GM04503 (cell line): ENCODE results near the gene PSORS1C2.
"Not testable (repeated sequence)": the region's sequence is repeated elsewhere in the genome, so short reads cannot be mapped to it uniquely, and the experiment has no call there.

Source experiments
- DNase-seq: peaks from one replicate; pipeline ENCODE4 v3.0.0-alpha.2; 2012; ENCODE audit warnings: low read depth

Gene PSORS1C2

GRCh38 chr6:31138982-31139381, at the start of gene PSORS1C2:
PSORS1C2 (minus strand) TSS chr6:31139066; CDS start chr6:31139026, 40 bp downstream.
- DNase-seq: no peak

GRCh38 chr6:31187780-31188194, 48.9 kb upstream of the PSORS1C2 start:
- no peak for DNase-seq

GRCh38 chr6:31186052-31186734, 47.3 kb upstream of the PSORS1C2 start:
- no peak for DNase-seq

GRCh38 chr6:31185695-31186051, 46.8 kb upstream of the PSORS1C2 start:
- not testable (repeated sequence) for DNase-seq

GRCh38 chr6:31183859-31184258, 45.0 kb upstream of the PSORS1C2 start:
- not testable (repeated sequence) for DNase-seq

- not testable (repeated sequence) for DNase-seq
Measured at GRCh38 chr6:31183287-31183686, 44.4 kb upstream of the PSORS1C2 start.

- peak; percentile 28 for DNase-seq
Measured at GRCh38 chr6:31180500-31180899, 41.6 kb upstream of the PSORS1C2 start.

GRCh38 chr6:31179896-31180295, 41.0 kb upstream of the PSORS1C2 start:
- no peak for DNase-seq

- DNase-seq: no peak
Measured at GRCh38 chr6:31179042-31179386, 40.1 kb upstream of the PSORS1C2 start.

- no peak for DNase-seq
Measured at GRCh38 chr6:31178143-31179041, 39.5 kb upstream of the PSORS1C2 start.

- peak; percentile 59 for DNase-seq
Measured at GRCh38 chr6:31175971-31176370, 37.1 kb upstream of the PSORS1C2 start.

GRCh38 chr6:31174378-31174777, 35.5 kb upstream of the PSORS1C2 start:
- DNase-seq: no peak

- DNase-seq: no peak
Measured at GRCh38 chr6:31173406-31173805, 34.5 kb upstream of the PSORS1C2 start.

GRCh38 chr6:31172973-31173384, 34.1 kb upstream of the PSORS1C2 start:
- DNase-seq: no peak

GRCh38 chr6:31171931-31172905, 33.4 kb upstream of the PSORS1C2 start:
- DNase-seq: no peak

- DNase-seq: no peak
Measured at GRCh38 chr6:31170987-31171671, 32.3 kb upstream of the PSORS1C2 start.

- no peak for DNase-seq
Measured at GRCh38 chr6:31170600-31170881, 31.7 kb upstream of the PSORS1C2 start, which contains the start of gene POU5F1. POU5F1 (minus strand) TSS chr6:31170682; CDS start chr6:31170620, 62 bp downstream.

GRCh38 chr6:31169858-31170599, 31.2 kb upstream of the PSORS1C2 start:
- DNase-seq: not testable (repeated sequence)

GRCh38 chr6:31169123-31169857, 30.4 kb upstream of the PSORS1C2 start:
- DNase-seq: no peak

GRCh38 chr6:31168606-31169005, 29.7 kb upstream of the PSORS1C2 start:
- no peak for DNase-seq
